Psoas muscle (tissue), 8 donors: ENCODE data around the gene RHBDD1. TPM values are rescaled to one million over a fixed set of nuclear protein-coding genes. Genes with fewer than 3 reads are reported as not detected.

Source experiments
- ATAC-seq, 4 donors: fragments of 200-7000 bp; cut with Tn5 transposase; one replicate each; pipeline ENCODE4 v1.9.1; 2020; ENCODE audit warnings: moderate library complexity in 3 of 4, mild to moderate bottlenecking in 2 of 4
- DNase-seq, 2 donors: peaks; one replicate each; pipeline ENCODE4 v3.0.0-alpha.2; 2020
- H3K27ac ChIP-seq: fragments of 200-600 bp; one replicate; pipeline ENCODE4 v1.8.0; 2022
- H3K27me3 ChIP-seq, 3 donors: fragments of 200-600 bp in 1 of 3; one replicate each; pipeline versions ENCODE4 v1.6.1 to v1.8.0; 2013 to 2022; ENCODE audit warnings: low read length in 2 of 3, mild to moderate bottlenecking in 2 of 3, moderate library complexity in 1 of 3; ENCODE audit not compliant: insufficient read depth in 3 of 3
- H3K36me3 ChIP-seq, 2 donors: fragments of 200-600 bp in 1 of 2; one replicate each; pipeline versions ENCODE4 v1.6.1 to v1.8.0; 2013 to 2022; ENCODE audit warnings: low read depth in 1 of 2, mild to moderate bottlenecking in 1 of 2, moderate library complexity in 1 of 2; ENCODE audit not compliant: insufficient read depth in 1 of 2
- H3K4me1 ChIP-seq: fragments of 200-600 bp; one replicate; pipeline ENCODE4 v1.8.0; 2022
- H3K4me3 ChIP-seq: fragments of 200-600 bp; one replicate; pipeline ENCODE4 v1.8.0; 2022; ENCODE audit warnings: mild to moderate bottlenecking
- H3K9me3 ChIP-seq: fragments of 200-600 bp; one replicate; pipeline ENCODE4 v1.8.0; 2022
- WGBS, 3 donors: extraction: QIAGEN DNeasy Blood & Tissue Kit; methylation state at CpG; one replicate each; pipeline versions ENCODE4 v1.1.6 to v1.1.7; 2013; 5-methylcytosine and 5-hydroxymethylcytosine counted together
- intact Hi-C, 2 donors: fragments of 100-400 bp; cut with DNase I; formaldehyde crosslinking; loops; one replicate each; pipeline versions ENCODE4 v1.11.0 to v1.14.2; 2022
- polyA plus RNA-seq, 3 donors: library from polyadenylated mRNA; stranded (reverse); fragments of 200-250 nt; gene quantifications; one replicate each; pipeline ENCODE4 v1.2.3, GENCODE V29; 2013
- total RNA-seq, 4 donors: library from RNA; stranded (reverse); fragmentation: NEBNext Ultra II Directional in 2 of 4; extraction: Animal tissue kit (Norgen Biotek cat#: 25700) in 2 of 4; gene quantifications; one replicate each; pipeline versions ENCODE4 v1.2.1 to v1.2.4, GENCODE V29; 2021 to 2023
- TF ChIP-seq, protein P1 (sequence below): fragments of 200-600 bp; IDR thresholded peaks from one replicate; pipeline ENCODE4 v1.8.0; 2022; ENCODE audit warnings: antibody characterized with exemption
- donor health status: healthy with polysubstance abuse.
- donor health status: DM: no; HTN: no; CAD: no; lungs with moderate emphysema.
- donor health status: Bipolar disorder and iron deficiency.
- donor health status: healthy.
- donor health status: DM: yes; HTN: yes; CAD: no.
- donor health status: DM: no; HTN: no; CAD: no.
- donor health status: DM: no; HTN: no; CAD: no.
- donor health status: DM: yes; HTN: yes; CAD: no.

Gene RHBDD1
- total and polyA plus RNA-seq, 7 donors: 6.7 to 26.1 (median 17.9) TPM

DNA sequence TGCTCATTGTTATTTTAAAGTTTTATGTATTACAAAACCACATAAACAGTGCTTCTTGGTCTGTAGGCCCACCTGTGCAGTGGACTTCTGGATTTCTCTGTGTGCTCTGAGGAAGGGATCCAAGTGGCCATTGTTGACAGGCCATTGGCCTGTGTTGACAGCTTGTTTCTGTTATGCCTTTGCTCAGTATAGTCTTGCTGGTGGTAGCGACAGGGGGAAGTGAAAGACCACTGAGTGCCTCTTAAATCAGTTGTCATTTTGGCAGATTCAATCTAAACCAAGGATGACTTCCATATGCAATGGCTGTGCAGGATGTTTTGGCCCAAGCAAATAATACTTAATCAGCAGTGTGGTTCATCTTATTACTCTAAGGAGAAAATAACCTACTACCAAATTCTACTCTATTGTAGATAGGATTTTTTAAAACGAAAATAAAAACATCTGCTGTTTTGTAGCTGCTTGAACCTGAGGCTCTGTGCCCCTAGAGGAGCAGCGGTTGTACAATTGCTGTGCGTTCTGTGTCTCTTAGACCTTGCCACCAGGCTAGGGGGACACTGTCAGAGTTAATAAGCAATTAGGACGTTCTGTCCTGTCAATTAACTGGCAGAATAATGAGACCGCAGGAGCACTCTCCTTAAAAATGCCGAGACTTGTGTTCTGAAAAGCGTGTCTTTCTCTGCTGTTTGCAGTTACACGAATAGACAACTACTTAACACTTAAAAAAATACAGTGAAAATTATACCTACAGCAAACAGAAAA is 108.2 kb downstream of the RHBDD1 start:
- Histone ChIP-seq H3K4me3 (no peak overlapping the region), H3K27ac (no peak overlapping the region), H3K4me1 (no peaks in the 10 kb centered on the region), H3K36me3 (no peaks in the 10 kb centered on the region), H3K27me3 (no peaks in the 10 kb centered on the region), H3K9me3 (no peaks in the 10 kb centered on the region)
- intact Hi-C loops: no loop called here
- DNase-seq (no peak), ATAC-seq (no peak)
- TF ChIP-seq, protein P1, sequence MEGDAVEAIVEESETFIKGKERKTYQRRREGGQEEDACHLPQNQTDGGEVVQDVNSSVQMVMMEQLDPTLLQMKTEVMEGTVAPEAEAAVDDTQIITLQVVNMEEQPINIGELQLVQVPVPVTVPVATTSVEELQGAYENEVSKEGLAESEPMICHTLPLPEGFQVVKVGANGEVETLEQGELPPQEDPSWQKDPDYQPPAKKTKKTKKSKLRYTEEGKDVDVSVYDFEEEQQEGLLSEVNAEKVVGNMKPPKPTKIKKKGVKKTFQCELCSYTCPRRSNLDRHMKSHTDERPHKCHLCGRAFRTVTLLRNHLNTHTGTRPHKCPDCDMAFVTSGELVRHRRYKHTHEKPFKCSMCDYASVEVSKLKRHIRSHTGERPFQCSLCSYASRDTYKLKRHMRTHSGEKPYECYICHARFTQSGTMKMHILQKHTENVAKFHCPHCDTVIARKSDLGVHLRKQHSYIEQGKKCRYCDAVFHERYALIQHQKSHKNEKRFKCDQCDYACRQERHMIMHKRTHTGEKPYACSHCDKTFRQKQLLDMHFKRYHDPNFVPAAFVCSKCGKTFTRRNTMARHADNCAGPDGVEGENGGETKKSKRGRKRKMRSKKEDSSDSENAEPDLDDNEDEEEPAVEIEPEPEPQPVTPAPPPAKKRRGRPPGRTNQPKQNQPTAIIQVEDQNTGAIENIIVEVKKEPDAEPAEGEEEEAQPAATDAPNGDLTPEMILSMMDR: no peak
- 84 to 89% (median 87%) methylated on average over 9 of the region's 9 CpGs for WGBS, 3 donors

- Histone ChIP-seq H3K27ac (no peak overlapping the region), H3K36me3 (no peaks in the 10 kb centered on the region), H3K4me3 (no peak overlapping the region), H3K4me1 (no peaks in the 10 kb centered on the region), H3K9me3 (peaks cover 7% of the 10 kb centered on the region), H3K27me3 (no peaks in the 10 kb centered on the region)
- intact Hi-C loops: no loop called here
- DNase-seq (peak in 1 of 2 donors; percentile 23), ATAC-seq (no peak)
- 31 to 48% (median 34%) methylated on average over 3 of the region's 3 CpGs for WGBS, 3 donors
- TF ChIP-seq, protein P1: no peak
These were observed 117.4 kb downstream of the RHBDD1 start for GRCh38 chr2:226953206-226953605.

DNA sequence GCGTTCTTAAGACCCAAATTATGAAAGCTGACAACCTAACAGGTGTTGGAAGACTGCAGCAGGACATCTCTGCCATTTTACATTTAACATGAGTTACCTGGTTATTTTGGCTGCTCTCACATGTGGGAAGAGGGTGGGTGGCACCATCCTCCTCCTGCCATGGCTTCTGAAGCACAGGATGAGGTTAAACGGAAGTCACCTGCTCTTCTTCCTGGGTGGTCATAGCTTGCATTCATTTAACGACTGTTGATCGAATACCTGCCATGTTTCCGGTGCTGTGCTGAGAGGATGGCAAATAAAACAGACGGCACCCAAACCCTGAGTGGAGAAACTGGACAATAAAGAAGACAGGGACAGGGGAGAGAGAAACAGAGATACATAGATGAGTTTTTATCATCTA is 118.0 kb downstream of the RHBDD1 start:
- DNase-seq: no peak

DNA sequence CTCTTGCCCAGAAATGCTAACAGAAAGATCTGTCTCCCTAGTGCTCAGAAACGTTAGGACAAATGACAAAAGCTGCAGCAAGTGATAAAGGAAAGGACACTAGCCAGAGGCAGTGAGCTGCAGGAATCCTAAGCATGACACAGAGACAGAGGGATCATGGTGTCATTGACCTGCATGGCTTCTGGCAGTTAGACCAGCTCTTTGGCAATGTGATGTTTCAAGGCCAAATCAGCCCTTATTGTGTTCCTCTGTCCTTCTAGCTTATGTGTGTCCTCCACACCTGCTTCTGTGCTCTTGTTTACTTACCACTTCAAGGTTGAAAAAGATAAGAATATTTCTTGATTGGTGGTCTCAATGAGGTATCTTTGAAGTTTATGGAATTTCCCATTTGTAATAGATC is 120.8 kb downstream of the RHBDD1 start:
- H3K27ac ChIP-seq: no peak overlapping the region
- ATAC-seq (peak in 3 of 4 donors; percentile 53 to 72 (median 71)), DNase-seq (no peak)
- intact Hi-C loops: no loop called here
- H3K36me3 ChIP-seq: no peaks in the 10 kb centered on the region
- TF ChIP-seq, protein P1: no peak
- H3K4me1 ChIP-seq: no peaks in the 10 kb centered on the region
- no peak overlapping the region for H3K4me3 ChIP-seq
- H3K27me3 ChIP-seq: no peaks in the 10 kb centered on the region
- H3K9me3 ChIP-seq: peaks cover 7% of the 10 kb centered on the region
- 13 to 18% (median 17%) methylated on average over 1 of the region's 1 CpG for WGBS, 3 donors

More for the DNA sequence above, 118.0 kb downstream of the RHBDD1 start:
- intact Hi-C loops: no loop called here
- Histone ChIP-seq H3K27me3 (no peaks in the 10 kb centered on the region), H3K4me3 (no peak overlapping the region), H3K9me3 (peaks cover 7% of the 10 kb centered on the region), H3K4me1 (no peaks in the 10 kb centered on the region), H3K36me3 (no peaks in the 10 kb centered on the region), H3K27ac (no peak overlapping the region)
- TF ChIP-seq, protein P1: no peak
- ATAC-seq: no peak
- 89 to 91% (median 89%) methylated on average over 6 of the region's 6 CpGs for WGBS, 3 donors

DNA sequence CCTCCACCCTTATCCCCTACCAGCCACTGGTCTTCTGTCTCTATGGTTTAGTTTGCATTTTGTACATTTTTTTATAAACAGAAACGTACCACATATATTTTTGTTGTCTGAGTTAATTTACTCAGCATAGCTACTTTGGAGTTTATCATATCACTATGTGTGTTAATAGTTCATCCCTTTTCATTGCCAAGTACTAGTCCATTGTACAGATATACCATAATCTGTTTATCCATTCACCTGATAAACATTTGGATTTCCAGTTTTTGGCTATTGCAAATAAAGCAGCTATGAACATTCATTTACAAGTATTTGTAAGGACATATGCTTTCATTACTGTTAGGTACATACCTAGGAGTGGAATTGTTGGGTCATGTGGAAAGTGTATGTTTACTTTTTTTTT is 123.6 kb downstream of the RHBDD1 start:
- intact Hi-C loops: no loop called here
- ATAC-seq (no peak), DNase-seq (no peak)
- no peaks in the 10 kb centered on the region for H3K4me1 ChIP-seq
- no peak overlapping the region for H3K27ac ChIP-seq
- WGBS, 3 donors: 84 to 93% (median 92%) methylated on average over 1 of the region's 1 CpG
- no peak overlapping the region for H3K4me3 ChIP-seq
- no peaks in the 10 kb centered on the region for H3K36me3 ChIP-seq
- TF ChIP-seq, protein P1: no peak
- H3K27me3 ChIP-seq: no peaks in the 10 kb centered on the region
- peaks cover 7% of the 10 kb centered on the region for H3K9me3 ChIP-seq
